Activated B cell treated with CpG ODN at 0.5 μM for 24 hours (primary cell): ENCODE data around the gene TMEM43. TPM values are rescaled to one million over a fixed set of nuclear protein-coding genes. Genes with fewer than 3 reads are reported as not detected.

Experiments
- ATAC-seq: fragments of 200-7000 bp; cut with Tn5 transposase; one replicate; pipeline ENCODE4 v1.10.0; 2021; ENCODE audit warnings: low read depth, mild to moderate bottlenecking, moderate library complexity
- CTCF ChIA-PET: fragments of 350-600 bp; sonication (Branson Sonifier 250); formaldehyde crosslinking; loops from one replicate; lab custom pipeline; 2021; ENCODE audit warnings: antibody characterized with exemption; lab: Charles Lee
- POLR2A ChIA-PET: fragments of 350-600 bp; sonication (Branson Sonifier 250); formaldehyde crosslinking; loops from one replicate; lab custom pipeline; 2021; ENCODE audit warnings: antibody characterized with exemption; lab: Charles Lee
- DNase-seq: peaks from one replicate; pipeline ENCODE4 v3.0.0; 2022
- H3K27ac Mint-ChIP-seq: one replicate; pipeline ENCODE4 v1.8.0; 2020; ENCODE audit warnings: mixed read lengths
- H3K27me3 Mint-ChIP-seq: one replicate; pipeline ENCODE4 v1.8.0; 2021; ENCODE audit warnings: mixed read lengths
- H3K36me3 Mint-ChIP-seq: one replicate; pipeline ENCODE4 v1.8.0; 2021; ENCODE audit warnings: low read depth, mixed read lengths
- H3K4me1 Mint-ChIP-seq: one replicate; pipeline ENCODE4 v1.8.0; 2021; ENCODE audit warnings: mixed read lengths
- H3K4me3 Mint-ChIP-seq: one replicate; pipeline ENCODE4 v1.8.0; 2020; ENCODE audit warnings: mild to moderate bottlenecking, mixed read lengths
- H3K9me3 Mint-ChIP-seq: one replicate; pipeline ENCODE4 v1.8.0; 2020; ENCODE audit warnings: mixed read lengths
- CTCF ChIP-seq: fragments of 200-600 bp; IDR thresholded peaks from one replicate; pipeline ENCODE4 v1.8.0; 2022; ENCODE audit warnings: antibody characterized with exemption, mild to moderate bottlenecking
- intact Hi-C: fragments of 100-400 bp; cut with micrococcal nuclease; formaldehyde crosslinking; loops from one replicate; pipeline ENCODE4 v1.15.1; 2024
- total RNA-seq: library from RNA; stranded (reverse); gene quantifications from 2 replicates; pipeline ENCODE4 v1.2.3, GENCODE V29; 2022

The TMEM43 gene
- total RNA-seq, 1 donor from 2014 or later, result 32.3 TPM

- Mint-ChIP-seq H3K4me1 (no peaks in the 10 kb centered on the region), H3K4me3 (no peak overlapping the region), H3K27ac (no peak overlapping the region), H3K9me3 (peaks cover 14% of the 10 kb centered on the region), H3K36me3 (peaks cover 98% of the 10 kb centered on the region), H3K27me3 (no peaks in the 10 kb centered on the region)
- TF ChIP-seq CTCF, result no peak
- no peak for ATAC-seq
- intact Hi-C loops, result no loop called here
- CTCF ChIA-PET, result no interaction called here
- DNase-seq, result no peak
- POLR2A ChIA-PET, result no interaction called here
Measured at GRCh38 chr3:14161282-14161681, 36.4 kb downstream of the TMEM43 start.

GRCh38 chr3:14162178-14162577 is 37.3 kb downstream of the TMEM43 start:
- peaks cover 98% of the 10 kb centered on the region for H3K36me3 Mint-ChIP-seq
- POLR2A ChIA-PET, result no interaction called here
- intact Hi-C loops, result no loop called here
- CTCF ChIA-PET, result no interaction called here
- H3K27ac Mint-ChIP-seq, result no peak overlapping the region
- no peak for ATAC-seq
- DNase-seq, result no peak
- no peaks in the 10 kb centered on the region for H3K27me3 Mint-ChIP-seq
- TF ChIP-seq CTCF, result no peak
- H3K4me1 Mint-ChIP-seq, result no peaks in the 10 kb centered on the region
- no peak overlapping the region for H3K4me3 Mint-ChIP-seq
- H3K9me3 Mint-ChIP-seq, result peaks cover 14% of the 10 kb centered on the region

- H3K27ac Mint-ChIP-seq, result no peak overlapping the region
- no peaks in the 10 kb centered on the region for H3K27me3 Mint-ChIP-seq
- CTCF ChIA-PET, result no interaction called here
- POLR2A ChIA-PET, result no interaction called here
- ATAC-seq, result no peak
- no peak overlapping the region for H3K4me3 Mint-ChIP-seq
- peaks cover 5% of the 10 kb centered on the region for H3K4me1 Mint-ChIP-seq
- DNase-seq, result no peak
- no peak for TF ChIP-seq CTCF
- peaks cover 98% of the 10 kb centered on the region for H3K36me3 Mint-ChIP-seq
- H3K9me3 Mint-ChIP-seq, result peaks cover 7% of the 10 kb centered on the region
- intact Hi-C loops, result no loop called here
Measured at GRCh38 chr3:14166877-14167603, 42.2 kb downstream of the TMEM43 start.

GRCh38 chr3:14169435-14169834 is 44.6 kb downstream of the TMEM43 start:
- Mint-ChIP-seq H3K9me3 (no peaks in the 10 kb centered on the region), H3K4me3 (no peak overlapping the region), H3K36me3 (peaks cover 88% of the 10 kb centered on the region), H3K27me3 (no peaks in the 10 kb centered on the region), H3K4me1 (peaks cover 14% of the 10 kb centered on the region), H3K27ac (no peak overlapping the region)
- POLR2A ChIA-PET, result no interaction called here
- DNase-seq (no peak), ATAC-seq (no peak)
- CTCF ChIA-PET, result no interaction called here
- no peak for TF ChIP-seq CTCF
- intact Hi-C loops, result no loop called here

GRCh38 chr3:14169871-14170270 is 45.0 kb downstream of the TMEM43 start:
- TF ChIP-seq CTCF, result no peak
- no peak overlapping the region for H3K4me3 Mint-ChIP-seq
- H3K9me3 Mint-ChIP-seq, result no peaks in the 10 kb centered on the region
- ChIA-PET CTCF (no interaction called here), POLR2A (no interaction called here)
- H3K27me3 Mint-ChIP-seq, result no peaks in the 10 kb centered on the region
- peaks cover 83% of the 10 kb centered on the region for H3K36me3 Mint-ChIP-seq
- DNase-seq (no peak), ATAC-seq (no peak)
- no peak overlapping the region for H3K27ac Mint-ChIP-seq
- H3K4me1 Mint-ChIP-seq, result peaks cover 18% of the 10 kb centered on the region
- intact Hi-C loops, result loop anchor here (10.0 kb wide), 1 partner anchor 675 kb away; no protein-coding TSS in a partner anchor
